Keratinocyte (primary cell): ENCODE measurements around the gene WDR93. TPM values are rescaled to one million over a fixed set of nuclear protein-coding genes. Genes with fewer than 3 reads are reported as not detected.

ENCODE experiments used
- DNase-seq: peaks from one replicate; pipeline ENCODE4 v3.0.0-alpha.2; 2011; ENCODE audit warnings: low read depth, missing footprints, low spot score
- FAIRE-seq: peaks from 2 replicates; lab custom pipeline; 2011; peaks lifted over from hg19 to GRCh38; lab: Jason Lieb, UNC
- H2AFZ ChIP-seq: 2 replicates; pipeline ENCODE4 v1.6.0; 2012; ENCODE audit warnings: low read length, control low read depth, inconsistent platforms; ENCODE audit not compliant: control insufficient read depth
- H3K27ac ChIP-seq: 2 replicates; pipeline ENCODE4 v1.5.1; 2011; ENCODE audit warnings: low read length; ENCODE audit not compliant: control insufficient read depth, insufficient read depth
- H3K27me3 ChIP-seq: 3 replicates; pipeline ENCODE4 v1.6.0; 2011; ENCODE audit warnings: low read length; ENCODE audit not compliant: control insufficient read depth, insufficient read depth; ENCODE audit errors: extremely low read depth
- H3K36me3 ChIP-seq, 2 experiments: 2 replicates in 1 of 2; 3 replicates in 1 of 2; pipeline ENCODE4 v1.5.1; 2011; ENCODE audit warnings: low read length in 2 of 2, mild to moderate bottlenecking in 1 of 2; ENCODE audit not compliant: control insufficient read depth in 2 of 2, insufficient read depth in 2 of 2; ENCODE audit errors: extremely low read depth in 1 of 2
- H3K4me1 ChIP-seq: 3 replicates; pipeline ENCODE4 v1.5.1; 2011; ENCODE audit warnings: low read length; ENCODE audit not compliant: control insufficient read depth, insufficient read depth; ENCODE audit errors: extremely low read depth
- H3K4me2 ChIP-seq: 3 replicates; pipeline ENCODE4 v1.6.0; 2011; ENCODE audit warnings: low read depth, low read length; ENCODE audit not compliant: control insufficient read depth, insufficient read depth; ENCODE audit errors: extremely low read depth
- H3K4me3 ChIP-seq, 3 experiments: fragments of 200-600 bp in 1 of 3; sonication (generic) in 1 of 3; 2 replicates in 2 of 3; 3 replicates in 1 of 3; pipeline ENCODE4 v1.5.1; 2011 to 2016; ENCODE audit warnings: low read length in 3 of 3, mild to moderate bottlenecking in 3 of 3, control low read depth in 2 of 3, inconsistent platforms in 1 of 3, low read depth in 1 of 3, mixed read lengths in 1 of 3, mixed run types in 1 of 3, moderate library complexity in 1 of 3; ENCODE audit not compliant: control insufficient read depth in 2 of 3, insufficient read depth in 2 of 3; ENCODE audit errors: extremely low read depth in 1 of 3
- H3K79me2 ChIP-seq: 2 replicates; pipeline ENCODE4 v1.6.0; 2012; ENCODE audit warnings: low read length; ENCODE audit not compliant: control insufficient read depth, insufficient read depth
- H3K9ac ChIP-seq: 3 replicates; pipeline ENCODE4 v1.6.0; 2011; ENCODE audit warnings: low read length; ENCODE audit not compliant: control insufficient read depth, insufficient read depth; ENCODE audit errors: extremely low read depth
- H3K9me1 ChIP-seq: 3 replicates; pipeline ENCODE4 v1.6.0; 2011; ENCODE audit warnings: low read length; ENCODE audit not compliant: control insufficient read depth, insufficient read depth; ENCODE audit errors: extremely low read depth
- H3K9me3 ChIP-seq: 2 replicates; pipeline ENCODE4 v1.5.1; 2012; ENCODE audit warnings: low read depth, low read length; ENCODE audit not compliant: control insufficient read depth
- H4K20me1 ChIP-seq: 3 replicates; pipeline ENCODE4 v1.6.0; 2011; ENCODE audit warnings: low read length; ENCODE audit not compliant: control insufficient read depth, insufficient read depth; ENCODE audit errors: extremely low read depth
- CTCF ChIP-seq, 3 experiments: IDR thresholded peaks in 1 of 3; conservative IDR thresholded peaks in 1 of 3; optimal IDR thresholded peaks in 1 of 3; 2 replicates in 2 of 3; 3 replicates in 1 of 3; pipeline versions ENCODE3 to v1.5.1; 2011; ENCODE audit warnings: low read length in 3 of 3, mild to moderate bottlenecking in 3 of 3, moderate library complexity in 2 of 3, control low read depth in 1 of 3, inconsistent platforms in 1 of 3; ENCODE audit not compliant: insufficient read depth in 2 of 3; ENCODE audit errors: extremely low read depth in 1 of 3
- EZH2 ChIP-seq: IDR thresholded peaks from one replicate; pipeline ENCODE4 v1.6.1; 2012; ENCODE audit warnings: inconsistent platforms, mild to moderate bottlenecking, low read length, moderate library complexity
- dilution Hi-C: fragments of 300-500 bp; cut with MboI; formaldehyde crosslinking; loops from one replicate; pipeline ENCODE4 v1.7.0; 2020; ENCODE audit warnings: low sequenced_read_pairs; ENCODE audit not compliant: extremely low pct_ligation_motif_present
- polyA minus RNA-seq, 3 experiments: library from RNA; depleted of rRNA, polyadenylated mRNA; stranded (reverse); fragments of >200 nt; gene quantifications; 1 replicate in 1 of 3; 2 replicates in 1 of 3; 3 replicates in 1 of 3; pipeline ENCODE4 v1.2.3, GENCODE V29; 2011
- polyA plus RNA-seq, 5 experiments: library from polyadenylated mRNA; depleted of rRNA in 3 of 5; stranded (reverse) in 3 of 5; stranded (forward) in 1 of 5; unstranded in 1 of 5; fragments of >200 nt; gene quantifications; 1 replicate in 1 of 5; 2 replicates in 3 of 5; 3 replicates in 1 of 5; pipeline versions ENCODE4 v1.2.1 to v1.2.3, GENCODE V29; 2011 to 2012; ENCODE audit warnings: missing spikeins in 2 of 5, low read depth in 1 of 5, low replicate concordance in 1 of 5

WDR93 gene
- polyA plus RNA-seq = 0.05 to 0.08 TPM in 2 of 3 replicates, not detected in the other
- polyA plus RNA-seq (2011; ENCODE audit: low read depth) = not detected
- 0.05 and 0.07 TPM in 2 replicates for polyA plus RNA-seq (2011; cell fraction: cytosol; rRNA removed)
- polyA plus RNA-seq (2011; cell fraction: nucleus; rRNA removed) = not detected in 2 replicates
- not detected in 2 replicates for polyA plus RNA-seq (2012; ENCODE audit: low replicate concordance)
- polyA minus RNA-seq = 0.20 TPM in 1 of 3 replicates, not detected in the others
- polyA minus RNA-seq (2011; cell fraction: cytosol; rRNA and poly(A)+ RNA removed) = not detected
- not detected in 2 replicates for polyA minus RNA-seq (2011; cell fraction: nucleus; rRNA and poly(A)+ RNA removed)

- dilution Hi-C loops = no loop called here
- peak; percentile 80 for FAIRE-seq
- H3K4me1 ChIP-seq = no peaks in the 10 kb centered on the region
Measured at GRCh38 chr15:89690276-89691218, at the start of gene WDR93, which contains the start of gene PEX11A. TSS of gene WDR93 (plus strand) at chr15:89690811. CDS start at chr15:89701747, 10,936 bp downstream. TSS of gene PEX11A (minus strand) at chr15:89690754. CDS start at chr15:89690632, 122 bp downstream.

GRCh38 chr15:89641053-89641452 is 49.6 kb upstream of the WDR93 start:
- Histone ChIP-seq H3K4me1 (no peaks in the 10 kb centered on the region), H3K79me2 (no peaks in the 10 kb centered on the region), H3K27me3 (no peaks in the 10 kb centered on the region), H3K9me3 (no peaks in the 10 kb centered on the region), H3K36me3 (no peaks in the 10 kb centered on the region), H3K4me3 (no peak overlapping the region), H3K9ac (no peak overlapping the region), H3K27ac (no peak overlapping the region), H4K20me1 (no peaks in the 10 kb centered on the region), H3K4me2 (no peak overlapping the region), H3K9me1 (no peaks in the 10 kb centered on the region), H2AFZ (no peak overlapping the region)
- dilution Hi-C loops = no loop called here
- no peak for DNase-seq
- no peak for FAIRE-seq
- TF ChIP-seq EZH2 (no peak), CTCF (optimal IDR thresholded peaks at IDR 0.05 in 1 of 3, IDR thresholded peaks at IDR 0.05 in 1 of 3, conservative IDR thresholded peaks at IDR 0.05 in 1 of 3; ENCODE audit: extremely low read depth in 1 of 3, insufficient read depth in 2 of 3, low read length in 3 of 3) (no peak)

More at GRCh38 chr15:89690276-89691218, at the start of gene WDR93, which contains the start of gene PEX11A:
- peak; percentile 53 for DNase-seq
- peak within 1 kb of the TSS; percentile 99 for H2AFZ ChIP-seq
- no peaks in the 10 kb centered on the region for H3K36me3 ChIP-seq
- no peaks in the 10 kb centered on the region for H3K9me1 ChIP-seq
- H4K20me1 ChIP-seq = no peaks in the 10 kb centered on the region
- no peak for TF ChIP-seq EZH2
- TF ChIP-seq CTCF (optimal IDR thresholded peaks at IDR 0.05 in 1 of 3, IDR thresholded peaks at IDR 0.05 in 1 of 3, conservative IDR thresholded peaks at IDR 0.05 in 1 of 3; ENCODE audit: extremely low read depth in 1 of 3, insufficient read depth in 2 of 3, low read length in 3 of 3) = no peak
- peak within 1 kb of the TSS; percentile 46 for H3K27ac ChIP-seq
- no peaks in the 10 kb centered on the region for H3K27me3 ChIP-seq
- H3K4me3 ChIP-seq = peak within 1 kb of the TSS; percentile 62 to 82 (median 74)
- H3K79me2 ChIP-seq = no peaks in the 10 kb centered on the region
- peak within 1 kb of the TSS; percentile 82 for H3K4me2 ChIP-seq
- H3K9ac ChIP-seq = peak within 1 kb of the TSS; percentile 71
- H3K9me3 ChIP-seq = no peaks in the 10 kb centered on the region
